BLaER1 treated with 17β-estradiol and CSF1 and Interleukin-3, amounts not matched to agents 10 nM and 100 nM (cell line): Measurements from ENCODE around the gene CABP7.

ENCODE experiments used
- H3K27ac ChIP-seq, 11 experiments: shearing (Covaris generic); formaldehyde crosslinking; 2 replicates each; pipeline ENCODE4 v1.8.1; 2022
- H3K27me3 ChIP-seq, 11 experiments: shearing (Covaris generic); formaldehyde crosslinking; 2 replicates each; pipeline ENCODE4 v1.8.1; 2022
- H3K36me3 ChIP-seq, 11 experiments: shearing (Covaris generic); formaldehyde crosslinking; 2 replicates each; pipeline ENCODE4 v1.8.1; 2022
- H3K4me1 ChIP-seq, 10 experiments: shearing (Covaris generic); formaldehyde crosslinking; 2 replicates each; pipeline ENCODE4 v1.8.1; 2022
- H3K4me2 ChIP-seq, 11 experiments: shearing (Covaris generic); formaldehyde crosslinking; 2 replicates each; pipeline ENCODE4 v1.8.1; 2022
- H3K4me3 ChIP-seq, 10 experiments: shearing (Covaris generic); formaldehyde crosslinking; 2 replicates each; pipeline ENCODE4 v1.8.1; 2022
- H3K9ac ChIP-seq, 11 experiments: shearing (Covaris generic); formaldehyde crosslinking; 2 replicates each; pipeline ENCODE4 v1.8.1; 2022
- H3K9me3 ChIP-seq, 11 experiments: shearing (Covaris generic); formaldehyde crosslinking; replicated peaks in 1 of 11; 2 replicates each; pipeline ENCODE4 v1.8.1; 2022
- H4K20me1 ChIP-seq, 11 experiments: shearing (Covaris generic); formaldehyde crosslinking; 2 replicates each; pipeline ENCODE4 v1.8.1; 2022
- Cebpa-rat ChIP-seq, 11 experiments: shearing (Covaris generic); IDR thresholded peaks; 2 replicates each; pipeline ENCODE4 v1.8.1; 2022

CABP7 gene

GRCh38 chr22:29738118-29738815 is 18.5 kb downstream of the CABP7 start:
- peak in 2 of 11 experiments; percentile 36 to 45; a peak in 2 of 22 replicates for TF ChIP-seq Cebpa-rat (IDR thresholded peaks at IDR 0.05)
- Histone ChIP-seq H4K20me1 (peaks cover 0 to 28% (median 5%) of the 10 kb centered on the region in 11 experiments; a peak in 5 of 22 replicates), H3K9ac (peak overlapping the region; percentile 38 to 81 (median 63); a peak in 20 of 22 replicates), H3K4me1 (peaks cover 29 to 91% (median 77%) of the 10 kb centered on the region in 10 experiments), H3K4me3 (peak overlapping the region in 6 of 10 experiments; percentile 14 to 51 (median 36); a peak in 8 of 20 replicates), H3K27ac (peak overlapping the region in 8 of 11 experiments; percentile 60 to 88 (median 76); a peak in 17 of 22 replicates), H3K4me2 (peak overlapping the region; percentile 39 to 98 (median 87)), H3K36me3 (peaks cover 18 to 56% (median 34%) of the 10 kb centered on the region in 11 experiments; a peak in 21 of 22 replicates), H3K27me3 (peaks cover 0 to 14% (median 0%) of the 10 kb centered on the region in 11 experiments; a peak in 7 of 22 replicates), H3K9me3 (no peaks in the 10 kb centered on the region)

- H3K4me2 ChIP-seq, result peak overlapping the region in 8 of 11 experiments; percentile 76 to 98 (median 92); a peak in 16 of 22 replicates
- H3K9me3 ChIP-seq, result no peaks in the 10 kb centered on the region
- no peak for TF ChIP-seq Cebpa-rat (IDR thresholded peaks at IDR 0.05)
- H3K36me3 ChIP-seq, result peaks cover 18 to 57% (median 35%) of the 10 kb centered on the region in 11 experiments; a peak in 21 of 22 replicates
- H3K9ac ChIP-seq, result peak overlapping the region in 3 of 11 experiments; percentile 3 to 78 (median 19); a peak in 3 of 22 replicates
- peaks cover 23 to 83% (median 68%) of the 10 kb centered on the region in 10 experiments for H3K4me1 ChIP-seq
- H3K4me3 ChIP-seq, result no peak overlapping the region
- peaks cover 0 to 9% (median 0%) of the 10 kb centered on the region in 11 experiments; a peak in 5 of 22 replicates for H3K27me3 ChIP-seq
- peaks cover 0 to 16% (median 0%) of the 10 kb centered on the region in 11 experiments; a peak in 4 of 22 replicates for H4K20me1 ChIP-seq
- peak overlapping the region in 6 of 11 experiments; percentile 69 to 88 (median 82); a peak in 12 of 22 replicates for H3K27ac ChIP-seq
These were observed 19.6 kb downstream of the CABP7 start for GRCh38 chr22:29739346-29739875.

GRCh38 chr22:29740216-29740615 is 20.4 kb downstream of the CABP7 start:
- Histone ChIP-seq H3K9me3 (no peaks in the 10 kb centered on the region), H3K4me1 (peaks cover 20 to 78% (median 59%) of the 10 kb centered on the region in 10 experiments), H3K27me3 (0 out of 22 replicates have a peak, but pooled peaks cover 0 to under 1% (median 0%) of the 10 kb centered on the region in 11 experiments), H4K20me1 (peaks cover 0 to 9% (median 0%) of the 10 kb centered on the region in 11 experiments; a peak in 3 of 22 replicates), H3K4me2 (0 out of 22 replicates have a peak overlapping the region, but pooled peaks of 1 of the 11 experiments have one; percentile 97), H3K36me3 (peaks cover 18 to 59% (median 40%) of the 10 kb centered on the region in 11 experiments; a peak in 21 of 22 replicates), H3K9ac (no peak overlapping the region; a peak in 1 of 22 replicates), H3K4me3 (no peak overlapping the region), H3K27ac (peak overlapping the region in 4 of 11 experiments; percentile 30 to 88 (median 77); a peak in 8 of 22 replicates)
- no peak for TF ChIP-seq Cebpa-rat (IDR thresholded peaks at IDR 0.05)

GRCh38 chr22:29741926-29742325 is 22.1 kb downstream of the CABP7 start:
- peak overlapping the region in 5 of 11 experiments; percentile 6 to 37 (median 22); a peak in 5 of 22 replicates for H3K9ac ChIP-seq
- no peak for TF ChIP-seq Cebpa-rat (IDR thresholded peaks at IDR 0.05)
- no peak overlapping the region for H3K4me3 ChIP-seq
- no peaks in the 10 kb centered on the region for H3K9me3 ChIP-seq
- H3K36me3 ChIP-seq, result peaks cover 30 to 73% (median 57%) of the 10 kb centered on the region in 11 experiments; a peak in 21 of 22 replicates
- H3K4me2 ChIP-seq, result peak overlapping the region in 10 of 11 experiments; percentile 14 to 84 (median 78); a peak in 18 of 22 replicates
- peaks cover 20 to 69% (median 53%) of the 10 kb centered on the region in 10 experiments for H3K4me1 ChIP-seq
- H4K20me1 ChIP-seq, result no peaks in the 10 kb centered on the region
- H3K27ac ChIP-seq, result peak overlapping the region in 7 of 11 experiments; percentile 32 to 88 (median 66); a peak in 14 of 22 replicates
- no peaks in the 10 kb centered on the region for H3K27me3 ChIP-seq

- H3K36me3 ChIP-seq, result peaks cover 34 to 77% (median 61%) of the 10 kb centered on the region in 11 experiments
- H3K27ac ChIP-seq, result peak overlapping the region in 7 of 11 experiments; percentile 32 to 88 (median 66); a peak in 14 of 22 replicates
- H3K9ac ChIP-seq, result peak overlapping the region in 5 of 11 experiments; percentile 10 to 49 (median 29); a peak in 6 of 22 replicates
- TF ChIP-seq Cebpa-rat (IDR thresholded peaks at IDR 0.05), result no peak
- H3K9me3 ChIP-seq, result no peaks in the 10 kb centered on the region
- H4K20me1 ChIP-seq, result no peaks in the 10 kb centered on the region
- H3K4me1 ChIP-seq, result peaks cover 20 to 65% (median 49%) of the 10 kb centered on the region in 10 experiments
- H3K27me3 ChIP-seq, result no peaks in the 10 kb centered on the region
- no peak overlapping the region for H3K4me3 ChIP-seq
- peak overlapping the region; percentile 14 to 84 (median 77); a peak in 18 of 22 replicates for H3K4me2 ChIP-seq
These were observed 22.5 kb downstream of the CABP7 start for GRCh38 chr22:29742326-29742725.

- peak overlapping the region in 1 of 11 experiments; percentile 29; a peak in 1 of 22 replicates for H3K9ac ChIP-seq
- no peaks in the 10 kb centered on the region for H3K27me3 ChIP-seq
- H3K4me3 ChIP-seq, result no peak overlapping the region
- peaks cover 4 to 58% (median 41%) of the 10 kb centered on the region in 10 experiments; a peak in 19 of 20 replicates for H3K4me1 ChIP-seq
- peak overlapping the region in 4 of 11 experiments; percentile 6 to 45 (median 42); a peak in 4 of 22 replicates for H3K27ac ChIP-seq
- H3K36me3 ChIP-seq, result peaks cover 36 to 88% (median 66%) of the 10 kb centered on the region in 11 experiments
- H4K20me1 ChIP-seq, result peaks cover 0 to 6% (median 0%) of the 10 kb centered on the region in 11 experiments; a peak in 1 of 22 replicates
- no peak for TF ChIP-seq Cebpa-rat (IDR thresholded peaks at IDR 0.05)
- no peaks in the 10 kb centered on the region for H3K9me3 ChIP-seq
- H3K4me2 ChIP-seq, result no peak overlapping the region; a peak in 1 of 22 replicates
These were observed 25.1 kb downstream of the CABP7 start for GRCh38 chr22:29744902-29745301.

- peaks cover 14 to 59% (median 53%) of the 10 kb centered on the region in 10 experiments for H3K4me1 ChIP-seq
- H3K9ac ChIP-seq, result no peak overlapping the region
- peak overlapping the region in 4 of 11 experiments; percentile 3 to 86 (median 58); a peak in 5 of 22 replicates for H3K27ac ChIP-seq
- H3K27me3 ChIP-seq, result no peaks in the 10 kb centered on the region
- H3K36me3 ChIP-seq, result peaks cover 26 to 72% (median 50%) of the 10 kb centered on the region in 11 experiments
- no peaks in the 10 kb centered on the region for H3K9me3 ChIP-seq
- H4K20me1 ChIP-seq, result peaks cover 0 to 8% (median 0%) of the 10 kb centered on the region in 11 experiments; a peak in 3 of 22 replicates
- no peak for TF ChIP-seq Cebpa-rat (IDR thresholded peaks at IDR 0.05)
- no peak overlapping the region for H3K4me2 ChIP-seq
- no peak overlapping the region for H3K4me3 ChIP-seq
These were observed 28.0 kb downstream of the CABP7 start for GRCh38 chr22:29747832-29748231.

- Histone ChIP-seq H3K27me3 (no peaks in the 10 kb centered on the region), H3K9me3 (no peaks in the 10 kb centered on the region), H3K4me3 (no peak overlapping the region), H3K4me1 (peaks cover 14 to 59% (median 52%) of the 10 kb centered on the region in 10 experiments), H3K9ac (peak overlapping the region in 1 of 11 experiments; percentile 34; a peak in 2 of 22 replicates), H3K27ac (peak overlapping the region in 5 of 11 experiments; percentile 3 to 86 (median 31); a peak in 8 of 22 replicates), H4K20me1 (peaks cover 0 to 8% (median 0%) of the 10 kb centered on the region in 11 experiments; a peak in 3 of 22 replicates), H3K4me2 (peak overlapping the region in 7 of 11 experiments; percentile 10 to 64 (median 41); a peak in 8 of 22 replicates), H3K36me3 (peaks cover 26 to 73% (median 50%) of the 10 kb centered on the region in 11 experiments)
- no peak for TF ChIP-seq Cebpa-rat (IDR thresholded peaks at IDR 0.05)
These were observed 28.6 kb downstream of the CABP7 start for GRCh38 chr22:29748248-29748893.
